ENCODE data around the gene IPO7. TPM values are rescaled to one million over a fixed set of nuclear protein-coding genes. Genes with fewer than 3 reads are reported as not detected.
"Not testable (repeated sequence)": the region's sequence is repeated elsewhere in the genome, so short reads cannot be mapped to it uniquely, and the experiment has no call there.

IPO7 gene
- total RNA-seq, 2 donors from 2014 or later = 43.8 to 73.3 TPM

GRCh38 chr11:9351321-9351881 is 33.1 kb upstream of the IPO7 start:
- TF ChIP-seq POLR2AphosphoS5 (IDR thresholded peaks at IDR 0.05) = no peak
- no peak for TF ChIP-seq POLR2A (IDR thresholded peaks at IDR 0.05)
- TF ChIP-seq, protein P1, sequence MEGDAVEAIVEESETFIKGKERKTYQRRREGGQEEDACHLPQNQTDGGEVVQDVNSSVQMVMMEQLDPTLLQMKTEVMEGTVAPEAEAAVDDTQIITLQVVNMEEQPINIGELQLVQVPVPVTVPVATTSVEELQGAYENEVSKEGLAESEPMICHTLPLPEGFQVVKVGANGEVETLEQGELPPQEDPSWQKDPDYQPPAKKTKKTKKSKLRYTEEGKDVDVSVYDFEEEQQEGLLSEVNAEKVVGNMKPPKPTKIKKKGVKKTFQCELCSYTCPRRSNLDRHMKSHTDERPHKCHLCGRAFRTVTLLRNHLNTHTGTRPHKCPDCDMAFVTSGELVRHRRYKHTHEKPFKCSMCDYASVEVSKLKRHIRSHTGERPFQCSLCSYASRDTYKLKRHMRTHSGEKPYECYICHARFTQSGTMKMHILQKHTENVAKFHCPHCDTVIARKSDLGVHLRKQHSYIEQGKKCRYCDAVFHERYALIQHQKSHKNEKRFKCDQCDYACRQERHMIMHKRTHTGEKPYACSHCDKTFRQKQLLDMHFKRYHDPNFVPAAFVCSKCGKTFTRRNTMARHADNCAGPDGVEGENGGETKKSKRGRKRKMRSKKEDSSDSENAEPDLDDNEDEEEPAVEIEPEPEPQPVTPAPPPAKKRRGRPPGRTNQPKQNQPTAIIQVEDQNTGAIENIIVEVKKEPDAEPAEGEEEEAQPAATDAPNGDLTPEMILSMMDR (IDR thresholded peaks at IDR 0.05) = no peak
- Histone ChIP-seq H3K36me3 (no peaks in the 10 kb centered on the region), H3K27ac (no peak overlapping the region), H3K9me3 (no peaks in the 10 kb centered on the region), H3K27me3 (replicated peaks; ENCODE audit: insufficient read depth) (no peaks in the 10 kb centered on the region), H3K4me3 (no peak overlapping the region), H3K4me1 (replicated peaks) (no peaks in the 10 kb centered on the region)
- WGBS = 64% methylated on average over 6 of the region's 6 CpGs
- no peak for DNase-seq (ENCODE audit: low spot score)
- intact Hi-C loops (cut with DNase I) = no loop called here

DNA sequence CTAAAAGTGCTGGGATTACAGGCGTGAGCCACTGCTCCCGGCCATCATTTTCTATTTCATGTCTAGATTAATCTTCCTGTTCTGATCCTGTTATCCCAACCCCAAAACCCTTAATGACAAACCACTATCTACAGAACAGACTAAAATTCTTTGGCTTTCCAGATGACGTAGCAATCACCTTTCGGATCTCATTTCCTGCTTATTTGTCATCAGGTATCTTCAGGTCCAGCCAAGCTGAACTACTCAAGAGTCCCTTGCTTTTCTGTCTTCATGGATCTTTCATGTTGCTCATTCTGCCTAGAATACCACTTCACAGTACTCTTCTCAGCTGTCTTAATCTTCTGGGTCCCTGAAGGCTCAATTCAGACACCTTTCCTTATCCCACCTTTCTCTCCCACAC is 27.4 kb upstream of the IPO7 start:
- Histone ChIP-seq H3K4me3 (no peak overlapping the region), H3K27me3 (replicated peaks; ENCODE audit: insufficient read depth) (no peaks in the 10 kb centered on the region), H3K4me1 (replicated peaks) (no peaks in the 10 kb centered on the region), H3K9me3 (no peaks in the 10 kb centered on the region), H3K27ac (no peak overlapping the region), H3K36me3 (no peaks in the 10 kb centered on the region)
- 95% methylated on average over 4 of the region's 4 CpGs for WGBS
- TF ChIP-seq POLR2AphosphoS5 (IDR thresholded peaks at IDR 0.05) (no peak), POLR2A (IDR thresholded peaks at IDR 0.05) (no peak)
- TF ChIP-seq, protein P1 (IDR thresholded peaks at IDR 0.05) = no peak
- intact Hi-C loops (cut with DNase I) = no loop called here
- no peak for DNase-seq (ENCODE audit: low spot score)

- not testable (repeated sequence) for H3K4me1 ChIP-seq (replicated peaks); DNase-seq (ENCODE audit: low spot score); H3K9me3 ChIP-seq; H3K27ac ChIP-seq; H3K4me3 ChIP-seq; H3K36me3 ChIP-seq; H3K27me3 ChIP-seq (replicated peaks; ENCODE audit: insufficient read depth)
- WGBS = 95% methylated on average over 13 of the region's 13 CpGs
- intact Hi-C loops (cut with DNase I) = loop anchor here (5.0 kb wide), 1 partner anchor 44 kb away; no protein-coding TSS in a partner anchor
Measured at GRCh38 chr11:9360862-9361622, 23.4 kb upstream of the IPO7 start.

DNA sequence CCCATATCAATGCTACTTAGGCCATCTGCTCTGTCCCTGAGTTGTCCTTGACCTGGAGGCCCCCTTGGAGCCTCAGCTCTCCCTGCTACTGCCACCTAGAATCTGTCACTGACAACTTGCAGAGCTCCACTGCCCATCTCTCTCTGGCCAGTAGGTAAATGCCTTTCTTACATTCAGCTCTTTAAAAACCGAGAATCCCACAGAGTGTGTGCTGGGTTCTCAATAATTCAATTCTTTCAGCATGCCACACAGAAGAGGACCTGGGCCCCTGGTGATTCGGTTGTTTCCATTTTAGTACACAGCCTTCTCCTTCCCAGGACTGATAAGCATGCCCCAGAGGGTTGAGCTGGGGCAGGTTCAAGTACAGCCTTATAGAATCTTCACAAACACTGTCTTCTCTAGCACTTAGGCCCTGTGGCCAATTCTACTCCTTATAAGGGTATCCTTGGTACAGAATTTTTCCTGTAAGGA is 22.0 kb upstream of the IPO7 start:
- DNase-seq (ENCODE audit: low spot score) = no peak
- WGBS = 51% methylated on average over 2 of the region's 2 CpGs
- peaks cover 8% of the 10 kb centered on the region for H3K4me1 ChIP-seq (replicated peaks)
- H3K9me3 ChIP-seq = no peaks in the 10 kb centered on the region
- H3K36me3 ChIP-seq = no peaks in the 10 kb centered on the region
- H3K4me3 ChIP-seq = no peak overlapping the region
- peak overlapping the region; percentile 96 to 98 for H3K27ac ChIP-seq
- no peaks in the 10 kb centered on the region for H3K27me3 ChIP-seq (replicated peaks; ENCODE audit: insufficient read depth)
- intact Hi-C loops (cut with DNase I) = loop anchor here (5.0 kb wide), 1 partner anchor 45 kb away; no protein-coding TSS in a partner anchor
- no peak for TF ChIP-seq POLR2AphosphoS5 (IDR thresholded peaks at IDR 0.05)
- no peak for TF ChIP-seq POLR2A (IDR thresholded peaks at IDR 0.05)
- TF ChIP-seq, protein P1 (IDR thresholded peaks at IDR 0.05) = no peak

GRCh38 chr11:9363954-9364912 is 20.2 kb upstream of the IPO7 start:
- peak; percentile 96 for DNase-seq (ENCODE audit: low spot score)
- peak overlapping the region; percentile 96 to 98 for H3K27ac ChIP-seq
- no peaks in the 10 kb centered on the region for H3K36me3 ChIP-seq
- TF ChIP-seq, protein P1 (IDR thresholded peaks at IDR 0.05) = peak in 1 of 4 experiments; percentile 19
- TF ChIP-seq POLR2AphosphoS5 (IDR thresholded peaks at IDR 0.05) = peak; percentile 91
- peak; percentile 74 for TF ChIP-seq POLR2A (IDR thresholded peaks at IDR 0.05)
- H3K27me3 ChIP-seq (replicated peaks; ENCODE audit: insufficient read depth) = no peaks in the 10 kb centered on the region
- peaks cover 8% of the 10 kb centered on the region for H3K4me1 ChIP-seq (replicated peaks)
- H3K4me3 ChIP-seq = peak overlapping the region; percentile 36 to 40
- 3% methylated on average over 63 of the region's 64 CpGs for WGBS
- intact Hi-C loops (cut with DNase I) = loop anchor here (2.0 to 5.0 kb wide), 2 partner anchors 21 to 47 kb away; partner anchors contain the start of gene IPO7
- H3K9me3 ChIP-seq = no peaks in the 10 kb centered on the region
